IgD-negative memory B cell (primary cell): Measurements from ENCODE around the gene NCAPD3. TPM values are rescaled to one million over a fixed set of nuclear protein-coding genes. Genes with fewer than 3 reads are reported as not detected.
"Not testable (repeated sequence)": the region's sequence is repeated elsewhere in the genome, so short reads cannot be mapped to it uniquely, and the experiment has no call there.

Experiments
- H3K27ac Mint-ChIP-seq, 3 donors: one replicate each; pipeline ENCODE4 v1.8.0; 2020 to 2022; ENCODE audit warnings: mild to moderate bottlenecking in 3 of 3, mixed read lengths in 3 of 3, moderate library complexity in 1 of 3
- H3K27me3 Mint-ChIP-seq: one replicate; pipeline ENCODE4 v1.8.0; 2021; ENCODE audit warnings: mixed read lengths
- H3K36me3 Mint-ChIP-seq: one replicate; pipeline ENCODE4 v1.8.0; 2020; ENCODE audit warnings: mild to moderate bottlenecking, mixed read lengths
- H3K4me1 Mint-ChIP-seq, 3 donors: one replicate each; pipeline ENCODE4 v1.8.0; 2020 to 2022; ENCODE audit warnings: mixed read lengths in 3 of 3, mild to moderate bottlenecking in 1 of 3
- H3K4me3 Mint-ChIP-seq, 4 donors: one replicate each; pipeline ENCODE4 v1.8.0; 2020 to 2022; ENCODE audit warnings: mild to moderate bottlenecking in 4 of 4, mixed read lengths in 4 of 4, moderate library complexity in 3 of 4
- H3K9me3 Mint-ChIP-seq, 3 donors: one replicate each; pipeline ENCODE4 v1.8.0; 2020 to 2021; ENCODE audit warnings: mixed read lengths in 3 of 3, mild to moderate bottlenecking in 1 of 3
- polyA plus RNA-seq: library from polyadenylated mRNA; unstranded; fragments of 300-500 nt; fragmentation: Illumina TruSeq; gene quantifications from one replicate; pipeline ENCODE4 v1.2.3, GENCODE V29; 2021

Gene NCAPD3
- polyA plus RNA-seq, 1 donor from 2014 or later = 8.1 TPM

DNA sequence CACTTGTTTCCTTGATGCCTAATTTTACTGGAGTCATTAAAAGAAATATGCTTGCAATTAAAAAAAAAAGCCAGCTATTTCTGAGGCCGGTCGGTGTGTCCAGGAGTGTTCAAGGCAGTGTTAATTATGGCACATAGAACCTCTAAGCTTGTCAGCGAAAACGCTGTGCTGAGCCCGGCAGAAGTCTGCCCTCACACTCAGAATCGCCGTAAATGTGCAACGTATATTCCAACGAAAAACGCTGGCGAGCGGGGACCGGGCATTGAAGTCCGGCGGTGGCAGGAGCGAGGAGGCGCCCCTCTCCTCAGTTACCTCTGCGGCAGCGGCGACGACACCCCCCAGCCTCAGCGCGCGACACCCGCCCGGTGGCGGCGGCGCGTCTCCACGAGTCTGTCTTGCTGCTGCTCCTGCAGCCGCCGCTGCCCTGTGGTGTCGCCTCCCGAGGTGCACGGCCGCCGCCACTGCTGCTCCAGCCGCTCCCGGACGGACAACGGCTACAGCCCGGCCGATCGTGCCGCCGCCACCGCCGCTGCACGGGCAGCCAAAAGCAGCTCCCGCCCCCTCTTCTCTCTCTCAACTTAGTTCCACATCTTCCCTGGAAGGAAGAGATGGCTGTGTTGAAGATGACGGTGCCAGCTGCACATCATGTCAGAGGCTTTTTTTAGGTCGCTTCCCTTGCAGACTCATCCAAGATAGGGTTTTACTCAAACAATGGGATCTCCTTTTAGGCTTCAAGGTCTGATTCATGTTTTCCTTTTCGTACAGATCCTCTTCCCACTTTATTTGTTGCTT, 98.9 kb downstream of the NCAPD3 start:
- Mint-ChIP-seq H3K4me1 (peaks cover 0 to 14% (median 14%) of the 10 kb centered on the region in 3 donors), H3K36me3 (peaks cover 7% of the 10 kb centered on the region), H3K9me3 (peaks cover 0 to 2% (median 0%) of the 10 kb centered on the region in 3 donors), H3K27ac (no peak overlapping the region), H3K27me3 (peaks cover 1% of the 10 kb centered on the region), H3K4me3 (peak overlapping the region in 1 of 4 donors; percentile 35)

DNA sequence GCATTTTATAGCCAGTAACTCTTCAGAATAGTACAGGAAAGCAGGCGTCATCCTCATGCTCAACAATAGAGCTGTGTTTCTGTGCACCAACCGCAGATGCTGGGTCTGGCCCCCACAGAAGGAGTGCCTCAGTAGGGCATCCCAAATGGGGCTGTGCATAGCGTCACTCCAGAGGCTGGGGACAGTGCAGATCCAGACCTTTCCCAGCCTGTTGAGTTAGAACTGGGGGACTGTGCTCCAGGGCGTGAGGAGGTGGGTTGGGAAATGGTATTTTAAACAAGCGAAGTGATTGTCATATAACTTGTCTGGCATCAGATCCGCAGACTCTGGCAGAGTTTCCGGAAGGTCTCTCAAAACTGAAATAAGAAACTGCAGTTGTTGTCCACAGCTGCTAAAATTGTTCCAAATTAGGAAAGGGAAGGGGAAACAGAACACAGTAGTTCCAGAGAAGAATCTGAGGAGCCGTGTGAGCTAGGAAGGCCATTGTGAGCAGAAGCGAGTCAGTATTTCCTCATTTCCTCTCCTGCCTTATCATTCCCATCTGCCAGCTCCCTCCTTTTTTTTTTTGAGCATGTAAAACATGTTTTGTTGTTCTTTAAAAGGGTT, 102.7 kb downstream of the NCAPD3 start:
- Mint-ChIP-seq H3K4me3 (no peak overlapping the region), H3K4me1 (peaks cover 0 to 20% (median 19%) of the 10 kb centered on the region in 3 donors), H3K36me3 (peaks cover 7% of the 10 kb centered on the region), H3K27me3 (peaks cover 1% of the 10 kb centered on the region), H3K9me3 (no peaks in the 10 kb centered on the region), H3K27ac (peak overlapping the region in 1 of 3 donors; percentile 11)

DNA sequence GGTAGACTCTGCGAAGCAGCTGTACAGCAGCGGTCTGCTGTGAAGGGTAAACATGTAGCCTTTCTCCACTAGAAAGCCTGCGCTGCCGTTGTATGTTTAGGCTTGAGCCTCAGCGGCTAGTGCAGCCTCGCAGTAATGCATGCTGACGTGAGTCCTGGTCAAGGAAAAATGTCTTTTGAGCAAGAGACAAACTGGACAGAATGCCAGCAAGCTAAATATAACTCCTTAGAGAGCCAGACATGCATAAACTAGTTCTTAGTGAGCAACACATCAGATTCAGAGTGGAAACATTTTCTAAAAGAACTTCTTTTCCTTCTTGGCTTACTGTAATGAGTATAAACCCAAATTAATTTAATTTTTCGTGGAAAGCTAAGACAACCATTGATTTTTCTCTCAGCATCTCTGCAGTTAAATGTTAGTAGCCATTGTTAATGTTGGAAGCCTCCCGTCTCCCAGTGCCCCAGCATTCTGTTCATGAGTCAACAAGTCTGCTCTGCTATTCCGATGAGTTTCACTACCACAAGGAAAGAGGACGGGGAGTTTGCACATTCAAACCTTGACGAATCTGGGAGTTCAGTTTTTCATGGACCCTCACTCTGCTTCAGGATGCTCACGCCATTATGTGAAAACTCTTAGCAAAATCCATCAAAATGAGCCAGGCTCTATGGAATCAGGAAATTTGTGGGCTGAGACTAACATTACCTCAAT, 103.5 kb downstream of the NCAPD3 start:
- peaks cover 1% of the 10 kb centered on the region for H3K27me3 Mint-ChIP-seq
- H3K27ac Mint-ChIP-seq = no peak overlapping the region
- peaks cover 0 to 16% (median 14%) of the 10 kb centered on the region in 3 donors for H3K4me1 Mint-ChIP-seq
- peaks cover 7% of the 10 kb centered on the region for H3K36me3 Mint-ChIP-seq
- H3K4me3 Mint-ChIP-seq = no peak overlapping the region
- no peaks in the 10 kb centered on the region for H3K9me3 Mint-ChIP-seq

DNA sequence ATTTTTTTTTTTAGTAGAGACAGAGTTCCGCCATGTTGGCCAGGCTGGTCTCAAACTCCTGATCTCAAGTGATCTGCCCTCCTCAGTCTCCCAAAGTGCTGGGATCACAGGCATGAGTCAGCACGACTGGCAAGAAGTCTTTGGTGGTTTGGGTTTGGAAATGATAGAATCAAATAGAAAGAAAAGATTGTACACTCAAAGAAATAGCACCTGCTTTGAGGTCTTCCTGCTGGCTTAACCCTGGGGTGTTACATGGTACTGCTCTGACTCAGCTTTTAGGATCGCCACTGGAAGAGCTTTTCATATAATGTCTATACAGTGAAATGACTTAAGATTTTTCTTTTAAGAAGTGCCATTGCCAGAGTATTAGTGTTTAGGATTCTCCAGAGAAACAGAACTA, 104.7 kb downstream of the NCAPD3 start:
- H3K27me3 Mint-ChIP-seq = peaks cover 1% of the 10 kb centered on the region
- no peak overlapping the region for H3K4me3 Mint-ChIP-seq
- H3K27ac Mint-ChIP-seq = no peak overlapping the region
- peaks cover 0 to 13% (median 13%) of the 10 kb centered on the region in 3 donors for H3K4me1 Mint-ChIP-seq
- H3K9me3 Mint-ChIP-seq = no peaks in the 10 kb centered on the region
- peaks cover 7% of the 10 kb centered on the region for H3K36me3 Mint-ChIP-seq

DNA sequence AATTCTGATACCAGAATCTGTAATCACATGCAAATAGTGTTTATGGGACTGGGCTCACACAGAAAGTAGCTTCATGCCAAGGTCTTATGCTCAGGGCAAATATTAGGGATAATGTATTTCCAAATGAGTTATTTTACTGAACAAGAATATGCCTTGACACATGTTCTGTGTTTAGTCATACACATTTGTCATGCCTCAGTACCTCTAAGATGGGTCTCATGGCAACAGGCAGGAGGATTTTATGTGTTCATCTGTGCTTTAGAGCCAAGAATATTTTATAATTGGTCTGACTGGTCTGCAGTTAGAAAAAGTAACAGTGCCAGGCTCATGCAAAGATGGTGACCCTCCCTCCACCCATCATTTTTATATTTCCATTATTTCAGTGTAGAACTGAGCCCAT, 105.8 kb downstream of the NCAPD3 start:
- H3K27me3 Mint-ChIP-seq = peaks cover 1% of the 10 kb centered on the region
- H3K36me3 Mint-ChIP-seq = peaks cover 4% of the 10 kb centered on the region
- H3K27ac Mint-ChIP-seq = no peak overlapping the region
- H3K4me3 Mint-ChIP-seq = no peak overlapping the region
- H3K9me3 Mint-ChIP-seq = no peaks in the 10 kb centered on the region
- peaks cover 0 to 9% (median 9%) of the 10 kb centered on the region in 3 donors for H3K4me1 Mint-ChIP-seq

DNA sequence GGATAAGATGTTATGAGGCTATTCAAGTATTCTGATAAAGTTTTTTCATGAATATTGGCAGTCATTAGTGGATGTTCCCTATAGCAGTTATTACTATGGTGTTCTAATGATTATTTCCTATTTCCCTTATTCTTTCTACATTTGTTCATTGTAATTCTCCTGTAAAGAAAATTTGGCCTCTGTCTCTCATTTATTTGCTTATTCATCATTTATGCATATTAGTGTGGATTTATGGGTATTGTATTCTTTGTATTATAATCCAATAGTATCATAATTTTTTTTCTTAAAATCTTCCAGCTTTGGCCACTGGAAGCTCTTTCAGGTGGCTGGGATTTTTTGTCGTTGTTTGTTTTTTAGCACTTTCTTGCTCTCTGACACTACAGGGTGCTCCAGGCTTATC, 107.6 kb downstream of the NCAPD3 start:
- Mint-ChIP-seq H3K36me3 (peaks cover 9% of the 10 kb centered on the region), H3K4me1 (peaks cover 0 to 9% (median 7%) of the 10 kb centered on the region in 3 donors), H3K27ac (no peak overlapping the region), H3K4me3 (peak overlapping the region in 1 of 4 donors; percentile 4), H3K27me3 (peaks cover 1% of the 10 kb centered on the region), H3K9me3 (no peaks in the 10 kb centered on the region)

DNA sequence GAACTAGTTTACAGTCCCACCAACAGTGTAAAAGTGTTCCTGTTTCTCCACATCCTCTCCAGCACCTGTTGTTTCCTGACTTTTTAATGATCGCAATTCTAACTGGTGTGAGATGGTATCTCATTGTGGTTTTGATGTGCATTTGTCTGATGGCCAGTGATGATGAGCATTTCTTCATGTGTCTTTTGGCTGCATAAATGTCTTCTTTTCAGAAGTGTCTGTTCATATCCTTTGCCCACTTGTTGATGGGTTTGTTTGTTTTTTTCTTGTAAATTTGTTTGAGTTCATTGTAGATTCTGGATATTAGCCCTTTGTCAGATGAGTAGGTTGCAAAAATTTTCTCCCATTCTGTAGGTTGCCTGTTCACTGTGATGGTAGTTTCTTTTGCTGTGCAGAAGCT, 110.0 kb downstream of the NCAPD3 start:
- H3K36me3 Mint-ChIP-seq = peaks cover 11% of the 10 kb centered on the region
- not testable (repeated sequence) for H3K4me3 Mint-ChIP-seq, H3K9me3 Mint-ChIP-seq, H3K27ac Mint-ChIP-seq, H3K4me1 Mint-ChIP-seq, H3K27me3 Mint-ChIP-seq

DNA sequence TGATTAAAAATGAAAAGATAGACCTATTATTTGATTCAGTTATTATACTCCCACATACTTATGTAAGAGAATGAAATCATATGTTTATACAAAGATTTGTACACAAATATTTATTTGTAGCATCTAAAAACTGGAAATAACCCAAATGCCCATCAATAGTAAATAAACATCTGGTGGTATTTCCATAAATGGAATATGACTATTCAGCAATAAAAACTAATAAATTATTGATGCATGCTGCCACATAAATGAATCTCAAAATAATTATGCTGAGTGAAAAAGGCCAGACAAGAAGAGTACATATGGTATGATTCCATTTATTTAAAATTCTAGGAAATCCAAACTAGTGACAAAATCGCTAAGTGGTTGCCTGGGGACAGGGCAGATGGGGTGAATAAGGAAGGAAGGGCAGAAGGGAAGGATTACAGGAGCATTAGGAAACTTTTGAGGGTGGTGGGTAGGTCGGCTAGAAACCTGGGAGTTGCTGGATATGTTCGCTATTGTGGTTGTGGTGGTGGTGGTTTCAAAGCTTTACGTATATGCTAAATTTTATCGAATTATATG, 113.4 kb downstream of the NCAPD3 start:
- Mint-ChIP-seq H3K36me3 (peaks cover 11% of the 10 kb centered on the region), H3K27ac (no peak overlapping the region)

More for the DNA sequence above, 113.4 kb downstream of the NCAPD3 start:
- Mint-ChIP-seq H3K4me3 (no peak overlapping the region), H3K9me3 (peaks cover 3 to 16% (median 16%) of the 10 kb centered on the region in 3 donors), H3K4me1 (peaks cover 0 to 3% (median 2%) of the 10 kb centered on the region in 3 donors), H3K27me3 (no peaks in the 10 kb centered on the region)

Other genes starting within 250 kb of the NCAPD3 start
- gene JAM3, start 154.9 kb downstream of the NCAPD3 start, polyA plus RNA-seq = 17.6 TPM
- gene VPS26B, start 704 bp upstream of the NCAPD3 start, polyA plus RNA-seq = 11.8 TPM
- gene THYN1, start 29.4 kb upstream of the NCAPD3 start, polyA plus RNA-seq = 77.4 TPM
- 14.2 TPM for gene ACAD8, start 29.6 kb upstream of the NCAPD3 start, polyA plus RNA-seq
- 0.19 TPM for gene GLB1L3, start 52.4 kb upstream of the NCAPD3 start, polyA plus RNA-seq
- gene GLB1L2, start 108.0 kb upstream of the NCAPD3 start, polyA plus RNA-seq = 0.63 TPM
- gene B3GAT1, start 188.3 kb upstream of the NCAPD3 start, polyA plus RNA-seq = not detected